HG02642 (cell line): ENCODE measurements around the gene KLF3.

ENCODE experiments used
- ATAC-seq: cut with Tn5 transposase; IDR thresholded peaks from one replicate; pipeline ENCODE4 v1.9.1; 2021; ENCODE audit warnings: mild to moderate bottlenecking; ENCODE audit not compliant: unreplicated experiment, poor library complexity

The KLF3 gene

DNA sequence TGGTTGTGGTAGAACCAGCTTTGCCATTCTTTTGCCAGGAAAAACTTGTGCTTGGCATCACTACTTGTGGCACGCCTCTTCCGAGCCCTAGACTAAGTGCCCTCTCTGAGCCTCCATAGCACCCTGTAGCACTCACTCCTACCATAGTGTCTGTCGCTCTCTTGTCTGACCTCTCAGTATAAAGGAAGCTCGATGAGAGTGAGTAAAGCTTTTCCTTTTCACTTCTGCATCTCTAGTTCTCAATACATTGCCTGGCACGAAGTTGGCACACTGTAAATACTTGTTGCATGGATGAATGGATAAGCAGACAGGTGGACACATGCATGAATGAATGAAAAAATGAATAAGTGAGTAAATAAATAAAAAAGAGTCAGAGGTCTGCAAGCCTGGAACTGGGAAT lies 70.4 kb downstream of the KLF3 start:
- no peak for ATAC-seq

DNA sequence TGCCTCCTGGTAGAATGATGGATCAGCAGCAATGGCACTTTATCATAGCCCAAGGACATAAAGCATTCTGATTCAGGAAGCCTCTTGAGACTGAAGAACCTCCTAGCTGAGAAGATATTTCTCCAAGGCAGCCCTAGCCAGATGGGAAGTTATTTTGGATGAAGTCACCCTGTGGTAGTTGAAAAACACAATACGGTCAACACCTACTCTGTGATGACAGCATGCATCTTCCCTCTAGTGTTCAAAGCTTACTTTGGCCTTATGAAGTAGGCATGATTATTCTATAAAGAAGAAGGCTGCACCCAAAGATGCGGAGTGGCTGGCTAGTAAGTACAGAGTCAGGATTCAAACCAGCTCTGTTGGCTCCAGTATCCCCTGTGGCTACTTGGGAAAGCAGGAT lies 70.9 kb downstream of the KLF3 start:
- no peak for ATAC-seq

DNA sequence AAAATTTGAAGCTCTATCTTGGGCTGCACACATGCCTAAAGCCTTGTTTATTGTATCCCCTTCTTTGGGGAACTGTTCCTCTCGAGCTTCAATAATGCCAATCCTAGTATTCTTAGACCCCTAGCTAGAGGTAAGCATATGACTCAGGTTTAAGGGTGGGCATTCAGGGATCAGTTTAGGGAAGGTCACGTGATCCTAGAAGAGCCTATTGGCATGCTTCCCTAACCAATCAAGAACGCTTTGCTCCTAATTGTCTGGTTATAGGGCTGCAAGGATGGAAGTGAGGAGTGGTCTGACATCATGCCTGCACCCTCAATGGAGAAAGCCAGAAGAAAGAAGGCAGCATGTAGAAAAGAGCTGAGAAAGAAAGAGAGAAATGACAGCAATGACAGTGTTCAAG lies 71.9 kb downstream of the KLF3 start:
- no peak for ATAC-seq

- no peak for ATAC-seq
Observed at GRCh38 chr4:38738940-38739803, 75.2 kb downstream of the KLF3 start.

- ATAC-seq: no peak
Observed at GRCh38 chr4:38740303-38740702, 76.3 kb downstream of the KLF3 start.

DNA sequence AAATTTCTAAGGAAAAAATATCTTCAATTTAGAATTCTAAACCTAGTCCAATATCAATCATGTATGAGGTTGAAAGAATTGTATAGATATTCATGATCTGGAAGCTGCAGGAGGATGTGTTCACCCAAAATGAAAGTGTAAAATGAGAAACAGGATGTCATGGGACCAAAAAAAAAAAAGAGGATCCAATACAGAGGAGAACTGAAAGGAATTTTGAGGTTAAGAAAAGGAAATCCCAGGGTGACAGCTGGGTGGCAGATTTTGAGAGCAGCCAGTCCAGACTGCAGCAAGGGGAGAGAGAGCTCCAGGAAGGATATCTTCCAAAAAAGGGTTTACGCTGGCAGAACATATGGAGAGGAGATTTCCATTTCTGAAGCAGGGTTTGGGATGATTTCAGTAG lies 79.9 kb downstream of the KLF3 start:
- no peak for ATAC-seq

DNA sequence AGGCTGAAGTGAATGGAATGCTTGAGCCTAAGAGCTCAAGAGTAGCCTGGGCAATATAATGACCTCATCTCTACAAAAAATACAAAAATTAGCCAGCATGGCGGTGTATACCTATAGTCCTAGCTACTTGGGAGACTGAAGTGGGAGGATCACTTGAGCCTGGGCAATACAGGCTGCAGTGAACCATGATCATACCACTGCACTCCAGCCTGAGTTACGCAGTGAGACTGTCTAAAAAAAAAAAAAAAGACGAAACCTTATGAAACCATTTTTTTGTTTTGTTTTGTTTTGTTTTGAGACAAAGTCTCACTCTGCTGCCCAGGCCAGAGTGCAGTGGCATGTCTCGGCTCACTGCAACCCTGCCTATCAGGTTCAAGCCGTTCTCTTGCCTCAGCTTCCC lies 81.9 kb downstream of the KLF3 start:
- ATAC-seq: no peak

GRCh38 chr4:38747629-38748028 lies 83.6 kb downstream of the KLF3 start:
- ATAC-seq: no peak

DNA sequence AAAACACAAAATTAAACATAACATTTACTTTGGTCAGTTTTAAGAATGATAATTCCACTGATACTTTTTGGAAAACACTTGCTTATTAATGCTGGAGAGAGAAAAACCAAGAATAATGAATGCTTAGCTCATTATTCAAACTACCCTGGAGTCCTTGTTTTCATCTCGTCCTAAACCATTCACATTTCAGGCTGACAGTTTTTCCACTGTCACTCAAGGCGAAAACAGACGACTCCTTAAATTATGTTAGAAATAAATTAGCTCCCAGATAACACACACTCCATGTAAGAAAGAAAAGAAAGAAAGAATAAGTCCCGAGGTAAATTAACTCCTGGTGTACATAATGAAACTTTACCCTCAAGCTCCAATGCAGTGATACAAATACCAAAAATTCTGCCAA lies 85.3 kb downstream of the KLF3 start:
- ATAC-seq: no peak
